ENCODE results near the gene PRPF6. TPM values are rescaled to one million over a fixed set of nuclear protein-coding genes. Genes with fewer than 3 reads are reported as not detected.

Gene PRPF6
- total and polyA plus RNA-seq, 8 donors = 49.8 to 85.4 (median 80.3) TPM

DNA sequence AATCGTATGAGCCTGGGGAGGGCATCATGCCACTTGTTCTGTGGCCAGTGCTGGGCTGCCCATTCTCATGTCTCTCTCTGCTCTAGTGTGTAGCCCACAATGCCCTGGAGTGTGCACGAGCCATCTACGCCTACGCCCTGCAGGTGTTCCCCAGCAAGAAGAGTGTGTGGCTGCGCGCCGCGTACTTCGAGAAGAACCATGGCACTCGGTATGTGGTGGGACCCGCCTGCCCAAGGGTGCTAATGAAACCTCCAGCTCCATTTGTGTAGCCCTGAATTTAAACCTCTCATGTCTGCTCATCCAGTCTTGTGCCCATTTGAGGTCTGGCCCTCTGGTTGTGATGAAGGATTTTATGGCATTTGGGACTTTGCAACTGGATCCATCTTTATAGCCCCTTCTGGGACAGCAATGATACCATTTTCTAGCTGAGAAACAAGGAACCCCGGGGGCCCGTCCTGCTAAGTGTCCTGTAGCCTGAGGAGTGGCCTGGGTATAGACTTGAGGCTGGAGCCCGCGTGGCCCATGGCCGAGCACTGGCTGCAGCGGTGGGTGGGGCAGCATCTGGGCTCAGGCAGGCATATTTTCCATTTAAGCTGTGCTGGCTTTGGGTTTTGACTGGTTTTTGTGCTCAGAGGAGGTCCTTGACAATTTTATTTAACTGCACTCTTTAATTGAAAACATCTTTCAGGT, 41.9 kb downstream of the PRPF6 start:
- no peak for DNase-seq
- Histone ChIP-seq H3K4me1 (peaks cover 0 to 8% of the 10 kb centered on the region in 2 donors), H3K4me3 (no peak overlapping the region), H3K27me3 (no peaks in the 10 kb centered on the region), H3K27ac (no peak overlapping the region), H3K36me3 (peaks cover 3 to 94% of the 10 kb centered on the region in 2 donors), H3K9me3 (no peaks in the 10 kb centered on the region)
- intact Hi-C loops (cut with DNase I) = no loop called here
- TF ChIP-seq, protein P1, sequence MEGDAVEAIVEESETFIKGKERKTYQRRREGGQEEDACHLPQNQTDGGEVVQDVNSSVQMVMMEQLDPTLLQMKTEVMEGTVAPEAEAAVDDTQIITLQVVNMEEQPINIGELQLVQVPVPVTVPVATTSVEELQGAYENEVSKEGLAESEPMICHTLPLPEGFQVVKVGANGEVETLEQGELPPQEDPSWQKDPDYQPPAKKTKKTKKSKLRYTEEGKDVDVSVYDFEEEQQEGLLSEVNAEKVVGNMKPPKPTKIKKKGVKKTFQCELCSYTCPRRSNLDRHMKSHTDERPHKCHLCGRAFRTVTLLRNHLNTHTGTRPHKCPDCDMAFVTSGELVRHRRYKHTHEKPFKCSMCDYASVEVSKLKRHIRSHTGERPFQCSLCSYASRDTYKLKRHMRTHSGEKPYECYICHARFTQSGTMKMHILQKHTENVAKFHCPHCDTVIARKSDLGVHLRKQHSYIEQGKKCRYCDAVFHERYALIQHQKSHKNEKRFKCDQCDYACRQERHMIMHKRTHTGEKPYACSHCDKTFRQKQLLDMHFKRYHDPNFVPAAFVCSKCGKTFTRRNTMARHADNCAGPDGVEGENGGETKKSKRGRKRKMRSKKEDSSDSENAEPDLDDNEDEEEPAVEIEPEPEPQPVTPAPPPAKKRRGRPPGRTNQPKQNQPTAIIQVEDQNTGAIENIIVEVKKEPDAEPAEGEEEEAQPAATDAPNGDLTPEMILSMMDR (IDR thresholded peaks at IDR 0.05) = no peak
- ATAC-seq = no peak

- TF ChIP-seq, protein P1 (IDR thresholded peaks at IDR 0.05) = no peak
- Histone ChIP-seq H3K4me1 (peaks cover 0 to 8% of the 10 kb centered on the region in 2 donors), H3K9me3 (no peaks in the 10 kb centered on the region), H3K27me3 (no peaks in the 10 kb centered on the region), H3K4me3 (no peak overlapping the region), H3K36me3 (peaks cover under 1 to 94% of the 10 kb centered on the region in 2 donors), H3K27ac (no peak overlapping the region)
- ATAC-seq = no peak
- intact Hi-C loops (cut with DNase I) = no loop called here
- no peak for DNase-seq
Observed at GRCh38 chr20:64023361-64024140, 42.6 kb downstream of the PRPF6 start.

DNA sequence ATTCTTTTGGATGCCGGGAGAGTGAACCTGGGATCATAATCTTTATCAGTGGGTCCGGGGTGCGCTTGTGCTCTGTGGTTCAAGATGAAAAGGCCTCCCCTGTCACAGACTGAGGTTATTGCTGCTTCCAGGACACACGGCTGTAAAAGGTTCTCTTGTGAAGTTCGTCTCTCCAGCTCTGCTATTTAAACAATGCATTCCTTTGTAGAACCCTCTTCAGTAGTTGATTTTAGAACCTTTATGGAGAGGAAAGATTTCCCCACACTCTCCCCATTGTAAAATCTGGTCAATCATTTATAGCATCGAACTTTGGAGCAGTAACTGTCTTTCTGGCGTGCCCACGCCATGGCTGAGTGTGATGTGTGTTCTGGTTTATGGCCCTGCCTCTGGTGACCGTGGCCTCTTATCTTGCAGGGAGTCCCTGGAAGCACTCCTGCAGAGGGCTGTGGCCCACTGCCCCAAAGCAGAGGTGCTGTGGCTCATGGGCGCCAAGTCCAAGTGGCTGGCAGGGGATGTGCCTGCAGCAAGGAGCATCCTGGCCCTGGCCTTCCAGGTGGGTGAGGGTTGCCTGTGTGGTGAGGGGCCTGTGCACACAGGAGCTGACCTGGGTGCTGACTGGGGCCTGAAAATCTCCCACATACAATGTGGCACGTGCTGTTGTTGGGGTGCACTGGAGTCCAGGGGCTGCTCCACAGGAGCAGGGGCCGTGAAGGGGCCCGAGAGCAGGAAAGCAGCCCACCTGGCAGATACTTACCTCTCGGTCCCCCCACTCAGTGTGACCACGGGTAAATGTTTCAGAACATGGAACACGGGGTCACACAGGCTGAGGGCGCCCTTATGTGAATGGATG, 43.4 kb downstream of the PRPF6 start:
- no peaks in the 10 kb centered on the region for H3K9me3 ChIP-seq
- peaks cover 0 to 8% of the 10 kb centered on the region in 2 donors for H3K4me1 ChIP-seq
- no peak overlapping the region for H3K4me3 ChIP-seq
- ATAC-seq = no peak
- peaks cover 0 to 94% of the 10 kb centered on the region in 2 donors for H3K36me3 ChIP-seq
- no peak overlapping the region for H3K27ac ChIP-seq
- TF ChIP-seq, protein P1 (IDR thresholded peaks at IDR 0.05) = no peak
- intact Hi-C loops (cut with DNase I) = no loop called here
- DNase-seq = no peak
- H3K27me3 ChIP-seq = no peaks in the 10 kb centered on the region

GRCh38 chr20:64025101-64025825, 44.3 kb downstream of the PRPF6 start:
- DNase-seq (no peak), ATAC-seq (no peak)
- Histone ChIP-seq H3K36me3 (peaks cover 0 to 94% of the 10 kb centered on the region in 2 donors), H3K27me3 (no peaks in the 10 kb centered on the region), H3K4me3 (no peak overlapping the region), H3K27ac (no peak overlapping the region), H3K4me1 (peaks cover 0 to 2% of the 10 kb centered on the region in 2 donors), H3K9me3 (no peaks in the 10 kb centered on the region)
- intact Hi-C loops (cut with DNase I) = no loop called here
- TF ChIP-seq, protein P1 (IDR thresholded peaks at IDR 0.05) = no peak
